ENCODE results near the gene CNRIP1.

DNA sequence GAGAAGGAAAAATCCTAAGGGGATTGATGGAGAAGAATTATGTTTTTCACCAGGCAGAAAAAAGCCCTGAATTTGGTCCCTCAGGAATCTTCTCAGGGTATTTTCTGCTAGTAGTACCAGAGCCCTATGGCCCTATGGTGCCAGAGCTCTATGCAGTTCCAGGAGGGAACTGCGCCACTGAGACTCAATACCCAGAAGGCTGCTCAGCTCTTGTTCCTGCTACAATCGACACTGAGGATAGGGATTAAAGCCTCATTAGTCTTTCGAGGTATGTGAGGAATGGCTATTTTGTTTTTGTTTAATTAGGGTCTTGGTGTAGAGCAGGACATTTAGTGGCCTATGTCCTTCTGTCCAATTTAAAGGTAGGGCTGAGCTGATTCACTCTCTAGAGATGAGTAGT lies 45.7 kb downstream of the CNRIP1 start:
- TF ChIP-seq, protein P1, sequence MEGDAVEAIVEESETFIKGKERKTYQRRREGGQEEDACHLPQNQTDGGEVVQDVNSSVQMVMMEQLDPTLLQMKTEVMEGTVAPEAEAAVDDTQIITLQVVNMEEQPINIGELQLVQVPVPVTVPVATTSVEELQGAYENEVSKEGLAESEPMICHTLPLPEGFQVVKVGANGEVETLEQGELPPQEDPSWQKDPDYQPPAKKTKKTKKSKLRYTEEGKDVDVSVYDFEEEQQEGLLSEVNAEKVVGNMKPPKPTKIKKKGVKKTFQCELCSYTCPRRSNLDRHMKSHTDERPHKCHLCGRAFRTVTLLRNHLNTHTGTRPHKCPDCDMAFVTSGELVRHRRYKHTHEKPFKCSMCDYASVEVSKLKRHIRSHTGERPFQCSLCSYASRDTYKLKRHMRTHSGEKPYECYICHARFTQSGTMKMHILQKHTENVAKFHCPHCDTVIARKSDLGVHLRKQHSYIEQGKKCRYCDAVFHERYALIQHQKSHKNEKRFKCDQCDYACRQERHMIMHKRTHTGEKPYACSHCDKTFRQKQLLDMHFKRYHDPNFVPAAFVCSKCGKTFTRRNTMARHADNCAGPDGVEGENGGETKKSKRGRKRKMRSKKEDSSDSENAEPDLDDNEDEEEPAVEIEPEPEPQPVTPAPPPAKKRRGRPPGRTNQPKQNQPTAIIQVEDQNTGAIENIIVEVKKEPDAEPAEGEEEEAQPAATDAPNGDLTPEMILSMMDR (IDR thresholded peaks at IDR 0.05): no peak
- TF ChIP-seq POLR2A (IDR thresholded peaks at IDR 0.05): no peak

All from right lobe of liver (tissue), 4 donors.